Endothelial cell of umbilical vein (primary cell): ENCODE measurements around the gene ABCG2. TPM values are rescaled to one million over a fixed set of nuclear protein-coding genes. Genes with fewer than 3 reads are reported as not detected.

Source experiments
- BruUV-seq: library from RNA; stranded (reverse); fragments of 400-500 nt; replicated peaks from 2 replicates; lab custom pipeline; 2021; lab: Mats Ljungman, UMichigan
- CTCF ChIA-PET: fragments of 300-600, 350-600 bp; sonication (Branson Sonifier 250); formaldehyde crosslinking; loops from one replicate; lab custom pipeline; 2021; ENCODE audit warnings: antibody characterized with exemption, inconsistent platforms; lab: Charles Lee
- POLR2A ChIA-PET: fragments of 300-600, 350-600 bp; sonication (Branson Sonifier 250); formaldehyde crosslinking; loops from one replicate; lab custom pipeline; 2021; ENCODE audit warnings: antibody characterized with exemption, inconsistent platforms; lab: Charles Lee
- DNase-seq: peaks from one replicate; pipeline ENCODE4 v3.0.0-alpha.2; 2011; ENCODE audit warnings: low read depth, low spot score
- FAIRE-seq: peaks from 2 replicates; lab custom pipeline; 2011; peaks lifted over from hg19 to GRCh38; lab: Jason Lieb, UNC
- H2AFZ ChIP-seq: 2 replicates; pipeline ENCODE4 v1.6.0; 2012; ENCODE audit warnings: low read depth, low read length, control low read depth, inconsistent platforms
- H3K27ac ChIP-seq: 2 replicates; pipeline ENCODE4 v1.5.1; 2011; ENCODE audit warnings: low read depth, mild to moderate bottlenecking, control low read depth, low read length, moderate library complexity; ENCODE audit not compliant: insufficient read depth
- H3K27me3 ChIP-seq, 2 experiments: 2 replicates each; pipeline versions ENCODE4 v1.6.0 to v1.6.1; 2011; ENCODE audit warnings: low read length in 2 of 2, mixed read lengths in 1 of 2; ENCODE audit not compliant: control insufficient read depth in 2 of 2, insufficient read depth in 2 of 2
- H3K36me3 ChIP-seq, 2 experiments: 2 replicates in 1 of 2; 3 replicates in 1 of 2; pipeline ENCODE4 v1.5.1; 2011; ENCODE audit warnings: low read length in 2 of 2, mild to moderate bottlenecking in 1 of 2, moderate library complexity in 1 of 2; ENCODE audit not compliant: control insufficient read depth in 2 of 2, insufficient read depth in 2 of 2; ENCODE audit errors: extremely low read depth in 1 of 2
- H3K4me1 ChIP-seq: 3 replicates; pipeline ENCODE4 v1.5.1; 2011; ENCODE audit warnings: mild to moderate bottlenecking, low read length; ENCODE audit not compliant: control insufficient read depth, insufficient read depth; ENCODE audit errors: extremely low read depth
- H3K4me2 ChIP-seq: 2 replicates; pipeline ENCODE4 v1.6.1; 2011; ENCODE audit warnings: low read length, control low read depth, mixed read lengths; ENCODE audit not compliant: insufficient read depth
- H3K4me3 ChIP-seq, 3 experiments: fragments of 200-600 bp in 1 of 3; sonication (generic), shearing (Covaris generic) in 1 of 3; replicated peaks in 1 of 3; 2 replicates each; pipeline ENCODE4 v1.5.1; 2011 to 2016; ENCODE audit warnings: control low read depth in 3 of 3, low read length in 3 of 3, mild to moderate bottlenecking in 2 of 3, inconsistent platforms in 1 of 3, low read depth in 1 of 3, moderate library complexity in 1 of 3; ENCODE audit not compliant: insufficient read depth in 1 of 3
- H3K79me2 ChIP-seq: 2 replicates; pipeline ENCODE4 v1.6.0; 2012; ENCODE audit warnings: low read length, inconsistent platforms; ENCODE audit not compliant: control insufficient read depth, insufficient read depth
- H3K9ac ChIP-seq: replicated peaks from 2 replicates; pipeline ENCODE3; 2011; ENCODE audit warnings: low read length, control low read depth; ENCODE audit not compliant: insufficient read depth; ENCODE audit errors: extremely low read depth
- H3K9me1 ChIP-seq: replicated peaks from 3 replicates; pipeline ENCODE4 v1.6.0; 2011; ENCODE audit warnings: mild to moderate bottlenecking, low read length; ENCODE audit not compliant: control insufficient read depth, insufficient read depth; ENCODE audit errors: extremely low read depth
- H3K9me3 ChIP-seq: replicated peaks from 2 replicates; pipeline ENCODE4 v1.5.1; 2012; ENCODE audit warnings: low read length, inconsistent platforms; ENCODE audit not compliant: control insufficient read depth, insufficient read depth
- H4K20me1 ChIP-seq: replicated peaks from 2 replicates; pipeline ENCODE3; 2011; ENCODE audit warnings: mild to moderate bottlenecking, low read length; ENCODE audit not compliant: control insufficient read depth, insufficient read depth; ENCODE audit errors: extremely low read depth
- CTCF ChIP-seq, 2 donors: IDR thresholded peaks; 1 replicate in 1 of 2; 2 replicates in 1 of 2; pipeline ENCODE4 v1.5.1; 2011; ENCODE audit warnings: low read length in 2 of 2, mild to moderate bottlenecking in 2 of 2, moderate library complexity in 2 of 2, control low read depth in 1 of 2, inconsistent platforms in 1 of 2, low read depth in 1 of 2; ENCODE audit not compliant: insufficient read depth in 1 of 2; ENCODE audit errors: extremely low read depth in 1 of 2
- FOS ChIP-seq: IDR thresholded peaks from 2 replicates; pipeline ENCODE4 v1.6.1; 2011; ENCODE audit warnings: mild to moderate bottlenecking, low read length, moderate library complexity, borderline replicate concordance; ENCODE audit not compliant: insufficient read depth
- GATA2 ChIP-seq: IDR thresholded peaks from 2 replicates; pipeline ENCODE4 v1.7.0; 2011; ENCODE audit warnings: low read depth, mild to moderate bottlenecking, moderate library complexity, mixed read lengths, low read length; ENCODE audit not compliant: insufficient read length, insufficient read depth
- JUN ChIP-seq: IDR thresholded peaks from 2 replicates; pipeline ENCODE4 v1.6.1; 2011; ENCODE audit warnings: borderline replicate concordance, low read depth; ENCODE audit not compliant: insufficient read length, insufficient read depth
- MAX ChIP-seq: IDR thresholded peaks from 2 replicates; pipeline ENCODE4 v1.6.1; 2011; ENCODE audit not compliant: insufficient read depth, insufficient read length
- MYC ChIP-seq: IDR thresholded peaks from one replicate; pipeline ENCODE4 v1.6.1; 2011; ENCODE audit warnings: mild to moderate bottlenecking, low read depth, low read length
- POLR2A ChIP-seq: IDR thresholded peaks from 2 replicates; pipeline ENCODE4 v1.6.1; 2012; ENCODE audit warnings: low read depth, mild to moderate bottlenecking, control low read depth, low read length
- POLR2AphosphoS5 ChIP-seq: IDR thresholded peaks from 2 replicates; pipeline ENCODE4 v1.6.1; 2012; ENCODE audit warnings: low read depth, mild to moderate bottlenecking, control low read depth, low read length, moderate library complexity; ENCODE audit not compliant: insufficient read depth
- dilution Hi-C: fragments of 300-500 bp; cut with MboI; formaldehyde crosslinking; loops from one replicate; pipeline ENCODE4 v1.15.0; 2019; ENCODE audit warnings: low sequenced_read_pairs; ENCODE audit not compliant: extremely low pct_ligation_motif_present
- intact Hi-C: fragments of 100-400 bp; cut with micrococcal nuclease; formaldehyde crosslinking; loops from one replicate; pipeline ENCODE4 v1.10.0; 2022
- polyA plus RNA-seq, 4 experiments: library from polyadenylated mRNA; depleted of rRNA in 3 of 4; stranded (reverse) in 3 of 4; unstranded in 1 of 4; fragments of >200 nt; gene quantifications; 2 replicates each; pipeline versions ENCODE4 v1.2.1 to v1.2.3, GENCODE V29; 2011 to 2012; ENCODE audit warnings: missing spikeins in 1 of 4
- total RNA-seq: library from RNA; stranded (reverse); gene quantifications from 2 replicates; pipeline ENCODE4 v1.2.3, GENCODE V29; 2021

Gene ABCG2
- total and polyA plus RNA-seq, 2 donors (not counting 3 experiments of a cell fraction or from before 2014, with no cell fraction given): 3.4 to 5.0 TPM

GRCh38 chr4:88107406-88108107 lies 50.9 kb downstream of the ABCG2 start:
- BruUV-seq: no TSS peak
- H3K36me3 ChIP-seq: no peaks in the 10 kb centered on the region
- CTCF ChIA-PET: interaction anchor here (1.0 to 1.9 kb wide), 3 partner anchors 10 to 74 kb away, joined by 3 to 4 read pairs (median 3); no protein-coding TSS in a partner anchor
- H3K79me2 ChIP-seq: no peaks in the 10 kb centered on the region
- no peak for TF ChIP-seq GATA2
- no peak for TF ChIP-seq FOS
- no peak for TF ChIP-seq MYC
- TF ChIP-seq POLR2A: no peak
- TF ChIP-seq MAX: no peak
- no peak for TF ChIP-seq POLR2AphosphoS5
- FAIRE-seq (no peak), DNase-seq (peak; percentile 71)
- peak overlapping the region; percentile 93 for H3K27ac ChIP-seq
- H4K20me1 ChIP-seq: no peaks in the 10 kb centered on the region
- H3K4me2 ChIP-seq: peak overlapping the region; percentile 55
- H3K27me3 ChIP-seq: no peaks in the 10 kb centered on the region
- POLR2A ChIA-PET: no interaction called here
- intact Hi-C loops: loop anchor here (2.0 to 10.0 kb wide), 7 partner anchors 31 to 487 kb away; partner anchors contain the start of genes HERC3, HERC5, PKD2 and PPM1K
- H3K9ac ChIP-seq: no peak overlapping the region
- no peaks in the 10 kb centered on the region for H3K9me3 ChIP-seq
- H2AFZ ChIP-seq: peak overlapping the region; percentile 46
- dilution Hi-C loops: no loop called here
- peaks cover 37% of the 10 kb centered on the region for H3K4me1 ChIP-seq
- H3K4me3 ChIP-seq: no peak overlapping the region
- H3K9me1 ChIP-seq: no peaks in the 10 kb centered on the region

- no peaks in the 10 kb centered on the region for H3K27me3 ChIP-seq
- peak overlapping the region; percentile 93 for H3K27ac ChIP-seq
- no peaks in the 10 kb centered on the region for H3K79me2 ChIP-seq
- BruUV-seq: no TSS peak
- peak overlapping the region; percentile 24 for H3K9ac ChIP-seq
- peak; percentile 90 for DNase-seq
- POLR2A ChIA-PET: no interaction called here
- no peaks in the 10 kb centered on the region for H3K36me3 ChIP-seq
- H2AFZ ChIP-seq: peak overlapping the region; percentile 34
- no peaks in the 10 kb centered on the region for H3K9me1 ChIP-seq
- intact Hi-C loops (loop anchor here (2.0 to 10.0 kb wide), 7 partner anchors 33 to 489 kb away; partner anchors contain the start of genes HERC3, HERC5, PKD2 and PPM1K), dilution Hi-C loops (no loop called here)
- TF ChIP-seq MAX: no peak
- TF ChIP-seq POLR2A: peak; percentile 53
- peak; percentile 100 for TF ChIP-seq JUN
- no peak for TF ChIP-seq CTCF (IDR thresholded peaks at IDR 0.05; ENCODE audit: extremely low read depth in 1 of 2, insufficient read depth in 1 of 2, low read depth in 1 of 2, low read length in 2 of 2)
- peak; percentile 95 for TF ChIP-seq FOS
- peak; percentile 71 for TF ChIP-seq POLR2AphosphoS5
- peak; percentile 33 for TF ChIP-seq GATA2
- peak overlapping the region; percentile 79 for H3K4me2 ChIP-seq
- H3K4me3 ChIP-seq: no peak overlapping the region
- peak; percentile 83 for FAIRE-seq
- H3K9me3 ChIP-seq: no peaks in the 10 kb centered on the region
- CTCF ChIA-PET: interaction anchor here (1.4 kb wide), 1 partner anchor 16 kb away, joined by 3 read pairs; no protein-coding TSS in a partner anchor
- peaks cover 37% of the 10 kb centered on the region for H3K4me1 ChIP-seq
- no peaks in the 10 kb centered on the region for H4K20me1 ChIP-seq
Measured at GRCh38 chr4:88106205-88106604, 52.2 kb downstream of the ABCG2 start.
